ENCODE results near the gene RFXANK.
"Not testable (repeated sequence)": the region's sequence is repeated elsewhere in the genome, so short reads cannot be mapped to it uniquely, and the experiment has no call there.

The RFXANK gene

GRCh38 chr19:19207637-19208572 lies 15.8 kb downstream of the RFXANK start:
- DNase-seq, result no peak

- no peak for DNase-seq
Measured at GRCh38 chr19:19209372-19209771, 17.3 kb downstream of the RFXANK start.

- no peak for DNase-seq
Measured at GRCh38 chr19:19211499-19212420, 19.7 kb downstream of the RFXANK start, which contains the start of gene NCAN. TSS of gene NCAN (plus strand) at chr19:19211958. CDS start at chr19:19216954, 4,996 bp downstream.

GRCh38 chr19:19212916-19213315 lies 20.9 kb downstream of the RFXANK start:
- DNase-seq, result no peak

- DNase-seq, result no peak
Measured at GRCh38 chr19:19213426-19214158, 21.5 kb downstream of the RFXANK start.

GRCh38 chr19:19214159-19214490 lies 22.1 kb downstream of the RFXANK start:
- no peak for DNase-seq

GRCh38 chr19:19214892-19215291 lies 22.8 kb downstream of the RFXANK start:
- DNase-seq, result no peak

- no peak for DNase-seq
Measured at GRCh38 chr19:19215792-19216191, 23.7 kb downstream of the RFXANK start.

- no peak for DNase-seq
Measured at GRCh38 chr19:19217099-19217498, 25.0 kb downstream of the RFXANK start.

GRCh38 chr19:19218911-19219310 lies 26.9 kb downstream of the RFXANK start:
- no peak for DNase-seq

GRCh38 chr19:19221000-19221399 lies 28.9 kb downstream of the RFXANK start:
- DNase-seq, result not testable (repeated sequence)

GRCh38 chr19:19223060-19223459 lies 31.0 kb downstream of the RFXANK start:
- DNase-seq, result no peak

GRCh38 chr19:19223636-19224035 lies 31.6 kb downstream of the RFXANK start:
- no peak for DNase-seq

GRCh38 chr19:19224150-19224851 lies 32.2 kb downstream of the RFXANK start:
- no peak for DNase-seq

GRCh38 chr19:19224852-19225494 lies 32.9 kb downstream of the RFXANK start:
- no peak for DNase-seq

- no peak for DNase-seq
Measured at GRCh38 chr19:19226204-19226603, 34.1 kb downstream of the RFXANK start.

- no peak for DNase-seq
Measured at GRCh38 chr19:19226663-19227062, 34.6 kb downstream of the RFXANK start.

GRCh38 chr19:19227217-19227616 lies 35.2 kb downstream of the RFXANK start:
- no peak for DNase-seq

- DNase-seq, result no peak
Measured at GRCh38 chr19:19229701-19230100, 37.6 kb downstream of the RFXANK start.

GRCh38 chr19:19230999-19231398 lies 38.9 kb downstream of the RFXANK start:
- DNase-seq, result no peak

- no peak for DNase-seq
Measured at GRCh38 chr19:19232261-19232721, 40.2 kb downstream of the RFXANK start.

Data from NCI-H1436 treated with DMSO at 0.1 percent for 48 hours (cell line).